Left renal pelvis (tissue), 4 donors: ENCODE data around the gene PPP6R1. TPM values are rescaled to one million over a fixed set of nuclear protein-coding genes. Genes with fewer than 3 reads are reported as not detected.
A peak's percentile ranks its signal among the peaks of the same experiment; 100 is the strongest.
"Not testable (repeated sequence)": the region's sequence is repeated elsewhere in the genome, so short reads cannot be mapped to it uniquely, and the experiment has no call there.

Experiments
- DNase-seq, 4 donors: peaks; one replicate each; pipeline ENCODE4 v3.0.0-alpha.2; 2013; ENCODE audit warnings: low read depth in 4 of 4, low spot score in 3 of 4
- polyA plus RNA-seq, 4 donors: library from polyadenylated mRNA; unstranded; fragments of 120-200 nt; gene quantifications; one replicate each; pipeline ENCODE4 v1.2.1, GENCODE V29; 2013; ENCODE audit not compliant: insufficient read length in 4 of 4

PPP6R1 gene
- polyA plus RNA-seq, 4 donors, result 30.0 to 58.5 (median 41.8) TPM

- no peak for DNase-seq
Observed at GRCh38 chr19:55227241-55228014, 31.4 kb downstream of the PPP6R1 start.

GRCh38 chr19:55226788-55227187 lies 32.0 kb downstream of the PPP6R1 start:
- DNase-seq, result no peak

- DNase-seq, result no peak
Observed at GRCh38 chr19:55226273-55226672, 32.5 kb downstream of the PPP6R1 start.

GRCh38 chr19:55225415-55225958 lies 33.3 kb downstream of the PPP6R1 start:
- DNase-seq, result no peak

GRCh38 chr19:55224679-55225414 lies 34.0 kb downstream of the PPP6R1 start:
- DNase-seq, result not testable (repeated sequence)

- no peak for DNase-seq
Observed at GRCh38 chr19:55224038-55224665, 34.7 kb downstream of the PPP6R1 start.

- no peak for DNase-seq
Observed at GRCh38 chr19:55223291-55224037, 35.4 kb downstream of the PPP6R1 start.

GRCh38 chr19:55220525-55220924 lies 38.3 kb downstream of the PPP6R1 start:
- no peak for DNase-seq

GRCh38 chr19:55216461-55217198 lies 42.2 kb downstream of the PPP6R1 start:
- DNase-seq, result peak; percentile 39 to 60 (median 56)

- DNase-seq, result no peak
Observed at GRCh38 chr19:55213547-55213946, 45.3 kb downstream of the PPP6R1 start.

- no peak for DNase-seq
Observed at GRCh38 chr19:55212447-55212846, 46.4 kb downstream of the PPP6R1 start.

GRCh38 chr19:55209693-55210472 lies 48.9 kb downstream of the PPP6R1 start:
- DNase-seq, result no peak

- DNase-seq, result no peak
Observed at GRCh38 chr19:55208880-55209692, 49.7 kb downstream of the PPP6R1 start, which contains the start of gene PTPRH. Gene PTPRH (minus strand): TSS chr19:55209501. CDS start chr19:55209433, 68 bp downstream.

- DNase-seq, result peak in 2 of 4 donors; percentile 8 to 29
Observed at GRCh38 chr19:55206664-55207500, 51.9 kb downstream of the PPP6R1 start.

GRCh38 chr19:55202199-55202598 lies 56.6 kb downstream of the PPP6R1 start:
- not testable (repeated sequence) for DNase-seq

GRCh38 chr19:55199620-55200204 lies 59.1 kb downstream of the PPP6R1 start:
- no peak for DNase-seq

GRCh38 chr19:55198651-55199050 lies 60.2 kb downstream of the PPP6R1 start:
- DNase-seq, result no peak
